Astrocyte (in vitro differentiated cells and primary cell): ENCODE results near the gene ZFHX3. TPM values are rescaled to one million over a fixed set of nuclear protein-coding genes. Genes with fewer than 3 reads are reported as not detected.

Experiments used
- DNase-seq: peaks from one replicate; pipeline ENCODE4 v3.0.0-alpha.2; 2010; ENCODE audit warnings: low read depth
- FAIRE-seq: peaks from 2 replicates; lab custom pipeline; 2011; peaks lifted over from hg19 to GRCh38; lab: Jason Lieb, UNC
- H2AFZ ChIP-seq: 2 replicates; pipeline ENCODE4 v1.6.0; 2012; ENCODE audit warnings: low read depth, low read length, inconsistent platforms
- H3K27ac ChIP-seq: 2 replicates; pipeline ENCODE4 v1.5.1; 2011; ENCODE audit warnings: low read depth, low read length, inconsistent platforms
- H3K27me3 ChIP-seq: 2 replicates; pipeline ENCODE4 v1.6.0; 2011; ENCODE audit warnings: low read length, inconsistent platforms; ENCODE audit not compliant: insufficient read depth
- H3K36me3 ChIP-seq: 2 replicates; pipeline ENCODE4 v1.5.1; 2011; ENCODE audit warnings: low read length, inconsistent platforms; ENCODE audit not compliant: insufficient read depth
- H3K4me1 ChIP-seq: 2 replicates; pipeline ENCODE4 v1.5.1; 2011; ENCODE audit warnings: low read length, inconsistent platforms; ENCODE audit not compliant: insufficient read depth
- H3K4me2 ChIP-seq: 2 replicates; pipeline ENCODE4 v1.6.0; 2012; ENCODE audit warnings: low read length, inconsistent platforms
- H3K4me3 ChIP-seq: 2 replicates; pipeline ENCODE4 v1.5.1; 2011; ENCODE audit warnings: low read depth, mild to moderate bottlenecking, low read length, inconsistent platforms; ENCODE audit not compliant: insufficient read depth
- H3K79me2 ChIP-seq: 2 replicates; pipeline ENCODE4 v1.6.0; 2012; ENCODE audit warnings: mild to moderate bottlenecking, low read length, inconsistent platforms; ENCODE audit not compliant: insufficient read depth
- H3K9ac ChIP-seq: 2 replicates; pipeline ENCODE4 v1.6.0; 2012; ENCODE audit warnings: mild to moderate bottlenecking, low read length, inconsistent platforms
- H3K9me3 ChIP-seq: 2 replicates; pipeline ENCODE4 v1.5.1; 2012; ENCODE audit warnings: low read depth, mild to moderate bottlenecking, low read length, inconsistent platforms; ENCODE audit not compliant: insufficient read depth
- H4K20me1 ChIP-seq: 2 replicates; pipeline ENCODE4 v1.6.0; 2012; ENCODE audit warnings: low read length, inconsistent platforms; ENCODE audit not compliant: insufficient read depth
- H3K27ac Mint-ChIP-seq: one replicate; pipeline ENCODE4 v1.8.0; 2021; ENCODE audit warnings: mild to moderate bottlenecking, mixed read lengths; ENCODE audit not compliant: unreplicated experiment
- H3K27me3 Mint-ChIP-seq: one replicate; pipeline ENCODE4 v1.8.0; 2021; ENCODE audit warnings: low read depth, mixed read lengths; ENCODE audit not compliant: unreplicated experiment
- H3K36me3 Mint-ChIP-seq: one replicate; pipeline ENCODE4 v1.8.0; 2021; ENCODE audit warnings: low read depth, mixed read lengths; ENCODE audit not compliant: unreplicated experiment
- H3K4me1 Mint-ChIP-seq: one replicate; pipeline ENCODE4 v1.8.0; 2021; ENCODE audit warnings: low read depth, mixed read lengths; ENCODE audit not compliant: unreplicated experiment
- H3K4me3 Mint-ChIP-seq: one replicate; pipeline ENCODE4 v1.8.0; 2021; ENCODE audit warnings: mild to moderate bottlenecking, moderate library complexity, mixed read lengths; ENCODE audit not compliant: unreplicated experiment
- H3K9me3 Mint-ChIP-seq: one replicate; pipeline ENCODE4 v1.8.0; 2021; ENCODE audit warnings: mild to moderate bottlenecking, mixed read lengths; ENCODE audit not compliant: unreplicated experiment
- EZH2 ChIP-seq: IDR thresholded peaks from 2 replicates; pipeline ENCODE4 v1.6.1; 2012; ENCODE audit warnings: mild to moderate bottlenecking, low read length, inconsistent platforms; ENCODE audit not compliant: insufficient read depth
- total RNA-seq: library from RNA; stranded (reverse); gene quantifications from 2 replicates; pipeline ENCODE4 v1.2.1, GENCODE V29; 2021
- TF ChIP-seq, protein P1 (sequence below): IDR thresholded peaks from 2 replicates; pipeline ENCODE4 v1.5.1; 2011; ENCODE audit warnings: low read depth, mild to moderate bottlenecking, inconsistent platforms, low read length, moderate library complexity; ENCODE audit not compliant: insufficient read depth

ZFHX3 gene
- total RNA-seq, 1 donor from 2014 or later, result 19.7 TPM

GRCh38 chr16:72895951-72896350 is 152.0 kb downstream of the ZFHX3 start:
- no peak overlapping the region for H3K27ac ChIP-seq
- no peak overlapping the region for H3K4me3 ChIP-seq
- Mint-ChIP-seq H3K27ac (no peak overlapping the region), H3K27me3 (no peaks in the 10 kb centered on the region), H3K36me3 (peaks cover 16% of the 10 kb centered on the region), H3K4me1 (peaks cover 14% of the 10 kb centered on the region), H3K4me3 (no peak overlapping the region), H3K9me3 (no peaks in the 10 kb centered on the region)
- H3K4me1 ChIP-seq, result peaks cover 13% of the 10 kb centered on the region
- H3K79me2 ChIP-seq, result peaks cover 45% of the 10 kb centered on the region
- no peaks in the 10 kb centered on the region for H3K36me3 ChIP-seq
- no peak overlapping the region for H3K9ac ChIP-seq
- no peaks in the 10 kb centered on the region for H3K9me3 ChIP-seq
- FAIRE-seq, result no peak
- no peak overlapping the region for H2AFZ ChIP-seq
- no peak overlapping the region for H3K4me2 ChIP-seq
- DNase-seq, result no peak
- no peak for TF ChIP-seq EZH2
- TF ChIP-seq, protein P1, sequence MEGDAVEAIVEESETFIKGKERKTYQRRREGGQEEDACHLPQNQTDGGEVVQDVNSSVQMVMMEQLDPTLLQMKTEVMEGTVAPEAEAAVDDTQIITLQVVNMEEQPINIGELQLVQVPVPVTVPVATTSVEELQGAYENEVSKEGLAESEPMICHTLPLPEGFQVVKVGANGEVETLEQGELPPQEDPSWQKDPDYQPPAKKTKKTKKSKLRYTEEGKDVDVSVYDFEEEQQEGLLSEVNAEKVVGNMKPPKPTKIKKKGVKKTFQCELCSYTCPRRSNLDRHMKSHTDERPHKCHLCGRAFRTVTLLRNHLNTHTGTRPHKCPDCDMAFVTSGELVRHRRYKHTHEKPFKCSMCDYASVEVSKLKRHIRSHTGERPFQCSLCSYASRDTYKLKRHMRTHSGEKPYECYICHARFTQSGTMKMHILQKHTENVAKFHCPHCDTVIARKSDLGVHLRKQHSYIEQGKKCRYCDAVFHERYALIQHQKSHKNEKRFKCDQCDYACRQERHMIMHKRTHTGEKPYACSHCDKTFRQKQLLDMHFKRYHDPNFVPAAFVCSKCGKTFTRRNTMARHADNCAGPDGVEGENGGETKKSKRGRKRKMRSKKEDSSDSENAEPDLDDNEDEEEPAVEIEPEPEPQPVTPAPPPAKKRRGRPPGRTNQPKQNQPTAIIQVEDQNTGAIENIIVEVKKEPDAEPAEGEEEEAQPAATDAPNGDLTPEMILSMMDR, result no peak
- no peaks in the 10 kb centered on the region for H3K27me3 ChIP-seq
- H4K20me1 ChIP-seq, result peaks cover 46% of the 10 kb centered on the region

DNA sequence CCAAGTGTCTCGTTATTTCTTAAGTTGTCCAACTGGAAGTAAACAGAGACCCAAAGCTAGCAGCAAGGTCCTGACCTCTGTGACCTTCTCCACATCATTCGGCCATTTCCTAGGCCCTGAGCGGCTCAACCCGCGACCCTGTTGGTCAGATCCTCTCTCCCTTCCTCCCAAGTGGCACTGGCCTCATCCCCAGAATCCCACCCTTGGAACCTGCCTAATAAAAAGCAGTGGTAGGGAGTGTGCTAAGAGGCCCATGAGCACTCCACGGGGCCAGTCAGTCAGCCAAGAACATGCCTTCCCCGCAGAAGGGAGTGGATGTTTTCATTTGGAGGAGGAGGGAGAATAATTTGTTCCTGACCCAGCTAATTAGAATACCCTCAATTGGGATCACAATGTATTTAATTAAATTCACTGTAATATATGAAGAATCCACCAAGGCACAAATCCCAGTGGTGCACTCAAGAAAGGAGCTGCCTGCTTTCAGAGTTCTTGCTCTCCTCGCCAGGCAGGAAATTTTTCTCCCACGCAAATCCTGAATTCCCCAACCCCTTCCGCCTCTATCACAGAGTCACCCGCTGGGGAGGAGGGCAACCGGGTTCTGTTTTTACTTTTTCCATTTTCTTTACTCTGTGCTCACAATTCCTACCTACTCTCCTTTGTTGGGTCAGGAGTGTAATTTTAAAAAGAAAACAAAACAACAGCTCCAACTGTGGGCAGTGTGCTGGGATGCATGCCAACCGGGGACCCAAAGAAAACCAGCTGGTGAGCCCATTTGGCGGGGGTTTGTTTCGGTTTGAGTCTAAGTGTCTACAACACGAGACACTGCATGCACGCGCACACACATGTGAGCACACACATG is 153.4 kb downstream of the ZFHX3 start:
- H4K20me1 ChIP-seq, result peaks cover 37% of the 10 kb centered on the region
- H3K36me3 ChIP-seq, result no peaks in the 10 kb centered on the region
- no peaks in the 10 kb centered on the region for H3K27me3 Mint-ChIP-seq
- H3K27ac ChIP-seq, result peak overlapping the region; percentile 52
- TF ChIP-seq EZH2, result no peak
- TF ChIP-seq, protein P1, result no peak
- peak overlapping the region; percentile 42 for H2AFZ ChIP-seq
- peak overlapping the region; percentile 24 for H3K4me3 ChIP-seq
- peak overlapping the region; percentile 51 for H3K9ac ChIP-seq
- FAIRE-seq (no peak), DNase-seq (peak; percentile 40)
- H3K27ac Mint-ChIP-seq, result no peak overlapping the region
- peaks cover 16% of the 10 kb centered on the region for H3K36me3 Mint-ChIP-seq
- H3K4me1 Mint-ChIP-seq, result peaks cover 14% of the 10 kb centered on the region
- H3K4me1 ChIP-seq, result peaks cover 13% of the 10 kb centered on the region
- no peaks in the 10 kb centered on the region for H3K27me3 ChIP-seq
- no peaks in the 10 kb centered on the region for H3K9me3 ChIP-seq
- H3K79me2 ChIP-seq, result peaks cover 38% of the 10 kb centered on the region
- H3K9me3 Mint-ChIP-seq, result peaks cover 7% of the 10 kb centered on the region
- no peak overlapping the region for H3K4me3 Mint-ChIP-seq
- peak overlapping the region; percentile 83 for H3K4me2 ChIP-seq
